ENCODE data around the gene CELF4.

CELF4 gene

GRCh38 chr18:37496568-37496967 lies 69.0 kb downstream of the CELF4 start:
- no peak overlapping the region for H3K27ac ChIP-seq
- no peak for TF ChIP-seq FOXP2 (optimal IDR thresholded peaks at IDR 0.05; ENCODE audit: control extremely low read depth, extremely low read length, insufficient read depth)
- TF ChIP-seq EZH2 (IDR thresholded peaks at IDR 0.05), result no peak
- TF ChIP-seq POLR2AphosphoS5 (IDR thresholded peaks at IDR 0.05; ENCODE audit: borderline replicate concordance, low read depth, low read length), result no peak
- DNase-seq (ENCODE audit: low read depth, low spot score), result no peak
- no peak overlapping the region for H3K9ac ChIP-seq (ENCODE audit: insufficient read length)
- no peak overlapping the region for H3K4me3 ChIP-seq
- H3K36me3 ChIP-seq (ENCODE audit: insufficient read depth, low read length), result no peaks in the 10 kb centered on the region
- H3K9me3 ChIP-seq (ENCODE audit: low read depth, low read length), result no peaks in the 10 kb centered on the region

- TF ChIP-seq EZH2 (IDR thresholded peaks at IDR 0.05), result no peak
- TF ChIP-seq POLR2AphosphoS5 (IDR thresholded peaks at IDR 0.05; ENCODE audit: borderline replicate concordance, low read depth, low read length), result no peak
- no peak for TF ChIP-seq FOXP2 (optimal IDR thresholded peaks at IDR 0.05; ENCODE audit: control extremely low read depth, extremely low read length, insufficient read depth)
- no peak for DNase-seq (ENCODE audit: low read depth, low spot score)
- H3K9me3 ChIP-seq (ENCODE audit: low read depth, low read length), result no peaks in the 10 kb centered on the region
- no peak overlapping the region for H3K9ac ChIP-seq (ENCODE audit: insufficient read length)
- H3K27ac ChIP-seq, result no peak overlapping the region
- H3K36me3 ChIP-seq (ENCODE audit: insufficient read depth, low read length), result no peaks in the 10 kb centered on the region
- H3K4me3 ChIP-seq, result no peak overlapping the region
Observed at GRCh38 chr18:37495354-37495753, 70.2 kb downstream of the CELF4 start.

DNA sequence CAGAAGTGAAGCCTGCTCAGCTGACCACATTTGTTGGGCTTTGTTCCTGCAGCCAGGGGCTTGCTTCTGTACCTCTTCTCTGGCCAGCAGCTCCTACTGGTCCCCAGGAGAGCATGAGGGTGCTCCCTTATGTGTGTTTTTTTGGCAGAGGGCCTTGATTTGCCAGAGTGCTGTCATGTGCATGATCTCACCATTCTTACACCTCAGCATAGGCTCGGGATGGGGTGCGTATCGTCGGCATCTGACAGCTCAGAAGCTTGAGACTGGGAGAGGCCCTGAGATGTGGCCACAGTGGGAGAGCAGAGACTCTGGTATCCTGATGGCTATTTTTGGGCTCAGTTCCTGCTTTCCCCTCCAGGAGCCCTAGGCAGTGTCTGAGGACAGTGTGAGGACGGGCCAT lies 71.2 kb downstream of the CELF4 start:
- Histone ChIP-seq H3K9me3 (ENCODE audit: low read depth, low read length) (no peaks in the 10 kb centered on the region), H3K9ac (ENCODE audit: insufficient read length) (no peak overlapping the region), H3K36me3 (ENCODE audit: insufficient read depth, low read length) (no peaks in the 10 kb centered on the region), H3K27ac (no peak overlapping the region), H3K4me3 (no peak overlapping the region)
- no peak for DNase-seq (ENCODE audit: low read depth, low spot score)
- TF ChIP-seq EZH2 (IDR thresholded peaks at IDR 0.05), result no peak
- TF ChIP-seq FOXP2 (optimal IDR thresholded peaks at IDR 0.05; ENCODE audit: control extremely low read depth, extremely low read length, insufficient read depth), result no peak
- no peak for TF ChIP-seq POLR2AphosphoS5 (IDR thresholded peaks at IDR 0.05; ENCODE audit: borderline replicate concordance, low read depth, low read length)

- Histone ChIP-seq H3K36me3 (ENCODE audit: insufficient read depth, low read length) (no peaks in the 10 kb centered on the region), H3K4me3 (no peak overlapping the region), H3K9ac (ENCODE audit: insufficient read length) (no peak overlapping the region), H3K9me3 (ENCODE audit: low read depth, low read length) (no peaks in the 10 kb centered on the region), H3K27ac (no peak overlapping the region)
- no peak for DNase-seq (ENCODE audit: low read depth, low spot score)
- TF ChIP-seq EZH2 (IDR thresholded peaks at IDR 0.05) (no peak), POLR2AphosphoS5 (IDR thresholded peaks at IDR 0.05; ENCODE audit: borderline replicate concordance, low read depth, low read length) (no peak), FOXP2 (optimal IDR thresholded peaks at IDR 0.05; ENCODE audit: control extremely low read depth, extremely low read length, insufficient read depth) (no peak)
Observed at GRCh38 chr18:37493352-37493935, 72.2 kb downstream of the CELF4 start.

DNA sequence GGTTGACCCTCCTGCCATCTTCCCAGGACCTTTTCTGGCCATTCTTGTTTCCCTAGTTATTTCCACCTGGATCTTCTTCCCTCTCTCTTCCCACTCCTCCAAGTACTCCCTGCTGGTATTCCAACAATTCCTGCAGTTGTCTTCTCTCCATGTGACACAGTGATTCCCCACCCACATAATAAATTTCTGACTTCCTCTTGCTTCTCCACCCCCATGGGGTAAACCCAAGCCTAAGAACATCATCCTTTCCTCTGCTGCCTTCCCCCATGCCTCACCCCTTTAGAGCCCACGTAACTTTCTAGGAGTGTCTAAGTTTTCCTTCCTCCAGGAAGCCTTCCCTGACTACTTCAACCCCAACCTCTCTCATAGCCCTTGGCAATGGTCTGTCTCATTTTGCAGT lies 72.6 kb downstream of the CELF4 start:
- TF ChIP-seq FOXP2 (optimal IDR thresholded peaks at IDR 0.05; ENCODE audit: control extremely low read depth, extremely low read length, insufficient read depth) (no peak), POLR2AphosphoS5 (IDR thresholded peaks at IDR 0.05; ENCODE audit: borderline replicate concordance, low read depth, low read length) (no peak), EZH2 (IDR thresholded peaks at IDR 0.05) (no peak)
- Histone ChIP-seq H3K4me3 (no peak overlapping the region), H3K27ac (no peak overlapping the region), H3K9me3 (ENCODE audit: low read depth, low read length) (no peaks in the 10 kb centered on the region), H3K9ac (ENCODE audit: insufficient read length) (no peak overlapping the region), H3K36me3 (ENCODE audit: insufficient read depth, low read length) (no peaks in the 10 kb centered on the region)
- no peak for DNase-seq (ENCODE audit: low read depth, low spot score)

DNA sequence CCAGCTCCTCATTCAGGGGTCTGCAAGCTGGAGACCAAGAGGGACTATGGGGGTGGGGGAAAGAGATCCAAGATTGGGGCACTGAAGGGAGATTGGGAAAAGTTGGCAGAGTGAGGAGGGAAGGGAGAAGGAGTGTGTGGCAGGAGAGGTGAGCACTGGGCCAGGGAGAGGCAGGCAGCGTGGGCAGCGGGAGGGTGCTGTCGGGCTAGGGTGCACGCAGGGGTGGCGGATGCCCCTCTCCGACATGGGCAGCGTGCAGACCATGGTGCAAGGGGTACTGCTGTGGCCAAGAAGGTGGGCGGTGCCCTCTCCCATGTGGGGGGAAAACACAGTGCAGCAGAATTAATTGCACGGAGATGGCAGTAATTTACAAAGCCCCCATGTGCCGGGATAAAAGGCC lies 74.1 kb downstream of the CELF4 start:
- TF ChIP-seq FOXP2 (optimal IDR thresholded peaks at IDR 0.05; ENCODE audit: control extremely low read depth, extremely low read length, insufficient read depth), result no peak
- TF ChIP-seq EZH2 (IDR thresholded peaks at IDR 0.05), result no peak
- no peak for TF ChIP-seq POLR2AphosphoS5 (IDR thresholded peaks at IDR 0.05; ENCODE audit: borderline replicate concordance, low read depth, low read length)
- Histone ChIP-seq H3K9ac (ENCODE audit: insufficient read length) (no peak overlapping the region), H3K4me3 (no peak overlapping the region), H3K9me3 (ENCODE audit: low read depth, low read length) (no peaks in the 10 kb centered on the region), H3K27ac (no peak overlapping the region), H3K36me3 (ENCODE audit: insufficient read depth, low read length) (no peaks in the 10 kb centered on the region)
- no peak for DNase-seq (ENCODE audit: low read depth, low spot score)

DNA sequence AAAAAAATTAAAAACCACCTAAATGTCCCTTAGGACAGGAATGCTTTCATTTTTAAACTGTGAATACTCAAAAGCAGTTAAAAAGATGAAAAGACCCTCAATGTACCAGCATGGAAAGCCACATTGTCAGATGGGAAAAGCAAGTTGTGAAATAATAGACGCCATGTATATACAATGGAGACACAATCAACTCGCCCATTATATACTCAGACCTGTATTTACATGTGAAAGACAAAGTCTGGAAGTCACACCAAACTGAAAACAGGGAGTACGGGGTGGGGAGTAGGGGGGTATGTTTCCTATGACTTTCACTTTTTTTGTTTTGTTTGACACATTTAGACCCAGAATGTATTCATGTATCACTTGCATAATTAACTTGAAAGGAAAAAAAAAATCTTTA lies 75.6 kb downstream of the CELF4 start:
- Histone ChIP-seq H3K36me3 (ENCODE audit: insufficient read depth, low read length) (no peaks in the 10 kb centered on the region), H3K9me3 (ENCODE audit: low read depth, low read length) (no peaks in the 10 kb centered on the region), H3K27ac (no peak overlapping the region), H3K9ac (ENCODE audit: insufficient read length) (no peak overlapping the region), H3K4me3 (no peak overlapping the region)
- DNase-seq (ENCODE audit: low read depth, low spot score), result no peak
- TF ChIP-seq FOXP2 (optimal IDR thresholded peaks at IDR 0.05; ENCODE audit: control extremely low read depth, extremely low read length, insufficient read depth) (no peak), POLR2AphosphoS5 (IDR thresholded peaks at IDR 0.05; ENCODE audit: borderline replicate concordance, low read depth, low read length) (no peak), EZH2 (IDR thresholded peaks at IDR 0.05) (no peak)

DNA sequence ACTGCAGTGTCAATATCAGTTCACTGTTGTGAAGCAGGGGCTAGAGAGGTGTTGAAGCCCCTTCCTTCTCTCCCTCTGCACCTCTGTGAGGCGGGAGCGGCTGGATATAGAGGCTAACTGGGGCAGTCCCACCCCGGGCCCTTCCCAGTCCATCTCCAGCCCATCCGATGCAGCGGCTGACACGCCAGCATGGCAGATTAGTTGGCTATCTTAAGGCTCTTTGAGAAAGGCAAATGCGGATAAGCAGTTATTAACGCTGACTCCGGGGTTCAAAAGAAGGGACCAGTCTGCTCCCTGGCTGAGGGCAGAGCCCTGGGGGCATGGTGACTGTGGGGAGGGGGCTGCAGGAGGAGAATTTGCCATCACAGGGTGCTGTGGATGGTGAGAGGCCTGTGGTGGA lies 76.6 kb downstream of the CELF4 start:
- H3K4me3 ChIP-seq, result no peak overlapping the region
- H3K9me3 ChIP-seq (ENCODE audit: low read depth, low read length), result no peaks in the 10 kb centered on the region
- H3K36me3 ChIP-seq (ENCODE audit: insufficient read depth, low read length), result no peaks in the 10 kb centered on the region
- H3K9ac ChIP-seq (ENCODE audit: insufficient read length), result no peak overlapping the region
- H3K27ac ChIP-seq, result no peak overlapping the region
- no peak for DNase-seq (ENCODE audit: low read depth, low spot score)
- no peak for TF ChIP-seq EZH2 (IDR thresholded peaks at IDR 0.05)
- TF ChIP-seq POLR2AphosphoS5 (IDR thresholded peaks at IDR 0.05; ENCODE audit: borderline replicate concordance, low read depth, low read length), result no peak

GRCh38 chr18:37487400-37487867 lies 78.2 kb downstream of the CELF4 start:
- TF ChIP-seq EZH2 (IDR thresholded peaks at IDR 0.05) (no peak), FOXP2 (optimal IDR thresholded peaks at IDR 0.05; ENCODE audit: control extremely low read depth, extremely low read length, insufficient read depth) (no peak), POLR2AphosphoS5 (IDR thresholded peaks at IDR 0.05; ENCODE audit: borderline replicate concordance, low read depth, low read length) (no peak)
- Histone ChIP-seq H3K4me3 (no peak overlapping the region), H3K27ac (no peak overlapping the region), H3K9ac (ENCODE audit: insufficient read length) (no peak overlapping the region), H3K36me3 (ENCODE audit: insufficient read depth, low read length) (no peaks in the 10 kb centered on the region), H3K9me3 (ENCODE audit: low read depth, low read length) (no peaks in the 10 kb centered on the region)
- DNase-seq (ENCODE audit: low read depth, low spot score), result no peak

Data from SK-N-MC (cell line).